AG09309 (cell line): ENCODE data around the gene ASB5.
"Not testable (repeated sequence)": the region's sequence is repeated elsewhere in the genome, so short reads cannot be mapped to it uniquely, and the experiment has no call there.

Source experiments
- DNase-seq: peaks from one replicate; pipeline ENCODE4 v3.0.0-alpha.2; 2010; ENCODE audit warnings: low read depth
- H3K4me3 ChIP-seq: 2 replicates; pipeline ENCODE4 v1.5.1; 2011; ENCODE audit warnings: mild to moderate bottlenecking, low read depth, low read length, moderate library complexity; ENCODE audit not compliant: control insufficient read depth
- CTCF ChIP-seq: IDR thresholded peaks from 2 replicates; pipeline ENCODE4 v1.5.1; 2011; ENCODE audit warnings: mild to moderate bottlenecking, low read depth, low read length, inconsistent platforms; ENCODE audit not compliant: insufficient read depth, control insufficient read depth; ENCODE audit errors: missing control alignments

The ASB5 gene

GRCh38 chr4:176286728-176287127 is 17.7 kb upstream of the ASB5 start:
- no peak for DNase-seq
- TF ChIP-seq CTCF, result no peak
- no peak overlapping the region for H3K4me3 ChIP-seq

GRCh38 chr4:176279560-176279959 is 10.5 kb upstream of the ASB5 start:
- H3K4me3 ChIP-seq, DNase-seq: not testable (repeated sequence)

GRCh38 chr4:176277162-176277904 is 8.3 kb upstream of the ASB5 start:
- peak; percentile 69 for TF ChIP-seq CTCF
- H3K4me3 ChIP-seq, result no peak overlapping the region
- peak; percentile 25 for DNase-seq

- H3K4me3 ChIP-seq, result no peak overlapping the region
- no peak for TF ChIP-seq CTCF
- DNase-seq, result no peak
Measured at GRCh38 chr4:176276710-176277109, 7.7 kb upstream of the ASB5 start.

- no peak overlapping the region for H3K4me3 ChIP-seq
- peak; percentile 17 for DNase-seq
- no peak for TF ChIP-seq CTCF
Measured at GRCh38 chr4:176274441-176274840, 5.4 kb upstream of the ASB5 start.

- no peak for DNase-seq
- H3K4me3 ChIP-seq, result no peak overlapping the region
- no peak for TF ChIP-seq CTCF
Measured at GRCh38 chr4:176273736-176274135, 4.7 kb upstream of the ASB5 start.

GRCh38 chr4:176272799-176273198 is 3.8 kb upstream of the ASB5 start:
- H3K4me3 ChIP-seq, result no peak overlapping the region
- TF ChIP-seq CTCF, result no peak
- no peak for DNase-seq
